Fibroblast of mammary gland (primary cell): ENCODE results near the gene ATP11A.

Experiments used
- DNase-seq: peaks from one replicate; pipeline ENCODE4 v3.0.0-alpha.2; 2010; ENCODE audit warnings: low read depth
- H3K4me3 ChIP-seq: 2 replicates; pipeline ENCODE4 v1.5.1; 2011; ENCODE audit warnings: low read depth, mild to moderate bottlenecking, low read length, moderate library complexity; ENCODE audit not compliant: control insufficient read depth
- CTCF ChIP-seq: conservative IDR thresholded peaks from 2 replicates; pipeline ENCODE4 v1.5.1; 2011; ENCODE audit warnings: low read depth, low read length, inconsistent platforms; ENCODE audit not compliant: control insufficient read depth, insufficient read depth

Gene ATP11A

GRCh38 chr13:112873851-112874750, 184.3 kb downstream of the ATP11A start:
- DNase-seq: peak; percentile 58
- no peak overlapping the region for H3K4me3 ChIP-seq
- peak; percentile 89 for TF ChIP-seq CTCF

- H3K4me3 ChIP-seq: no peak overlapping the region
- no peak for DNase-seq
- no peak for TF ChIP-seq CTCF
Measured at GRCh38 chr13:112874751-112875300, 185.0 kb downstream of the ATP11A start.

- no peak overlapping the region for H3K4me3 ChIP-seq
- no peak for TF ChIP-seq CTCF
- DNase-seq: no peak
Measured at GRCh38 chr13:112875627-112876026, 185.8 kb downstream of the ATP11A start.

GRCh38 chr13:112876305-112877000, 186.6 kb downstream of the ATP11A start:
- no peak for DNase-seq
- TF ChIP-seq CTCF: no peak
- no peak overlapping the region for H3K4me3 ChIP-seq

GRCh38 chr13:112877066-112877465, 187.2 kb downstream of the ATP11A start:
- no peak for TF ChIP-seq CTCF
- DNase-seq: no peak
- H3K4me3 ChIP-seq: no peak overlapping the region

GRCh38 chr13:112877539-112877938, 187.7 kb downstream of the ATP11A start:
- no peak for TF ChIP-seq CTCF
- no peak overlapping the region for H3K4me3 ChIP-seq
- no peak for DNase-seq
